Smooth muscle cell (in vitro differentiated cells): Measurements from ENCODE around the gene SNX24. TPM values are rescaled to one million over a fixed set of nuclear protein-coding genes. Genes with fewer than 3 reads are reported as not detected.
"Not testable (repeated sequence)": the region's sequence is repeated elsewhere in the genome, so short reads cannot be mapped to it uniquely, and the experiment has no call there.

Experiments used
- DNase-seq: peaks from one replicate; lab custom pipeline; 2025; ENCODE audit not compliant: unreplicated experiment; lab: John Stamatoyannopoulos, UW
- H2AFZ ChIP-seq: fragments of 200-600 bp; sonication (generic); 2 replicates; pipeline ENCODE4 v1.6.0; 2016; ENCODE audit warnings: antibody characterized with exemption, low read depth, mild to moderate bottlenecking
- H3F3A ChIP-seq: fragments of 200-600 bp; sonication (generic); 2 replicates; pipeline ENCODE4 v1.6.0; 2017; ENCODE audit warnings: antibody characterized with exemption, low read depth
- H3K27ac ChIP-seq: fragments of 200-600 bp; sonication (generic); 2 replicates; pipeline ENCODE4 v1.5.1; 2016; ENCODE audit warnings: low read depth, mild to moderate bottlenecking
- H3K27me3 ChIP-seq: fragments of 200-600 bp; sonication (generic); 2 replicates; pipeline ENCODE4 v1.6.1; 2016; ENCODE audit warnings: low read depth, mild to moderate bottlenecking
- H3K36me3 ChIP-seq: fragments of 200-600 bp; sonication (generic); 2 replicates; pipeline ENCODE4 v1.5.1; 2016; ENCODE audit warnings: low read depth
- H3K4me1 ChIP-seq: fragments of 200-600 bp; sonication (generic); 2 replicates; pipeline ENCODE4 v1.5.1; 2016; ENCODE audit warnings: low read depth
- H3K4me2 ChIP-seq: fragments of 200-600 bp; sonication (generic); 2 replicates; pipeline ENCODE4 v1.6.0; 2016; ENCODE audit warnings: mild to moderate bottlenecking
- H3K4me3 ChIP-seq: fragments of 200-600 bp; sonication (generic); 2 replicates; pipeline ENCODE4 v1.5.1; 2016; ENCODE audit warnings: mild to moderate bottlenecking
- H3K79me2 ChIP-seq: fragments of 200-600 bp; sonication (generic); 2 replicates; pipeline ENCODE4 v1.6.0; 2016; ENCODE audit warnings: low read depth, mild to moderate bottlenecking
- H3K9ac ChIP-seq: fragments of 200-600 bp; sonication (generic); 2 replicates; pipeline ENCODE4 v1.6.0; 2016; ENCODE audit warnings: low read depth
- H3K9me3 ChIP-seq: fragments of 200-600 bp; sonication (generic); replicated peaks from 2 replicates; pipeline ENCODE4 v1.5.1; 2016; ENCODE audit warnings: low read depth
- H4K20me1 ChIP-seq: fragments of 200-600 bp; sonication (generic); 2 replicates; pipeline ENCODE4 v1.6.0; 2016; ENCODE audit warnings: low read depth
- WGBS: methylation state at CpG from one replicate; pipeline ENCODE4 v1.1.7; 2016; ENCODE audit warnings: low lambda C conversion rate; 5-methylcytosine and 5-hydroxymethylcytosine counted together
- polyA plus RNA-seq: library from polyadenylated mRNA; unstranded; fragments of >200 nt; fragmentation: Nextera tagmentation; extraction: Ambion mirVana; gene quantifications from 2 replicates; pipeline ENCODE4 v1.2.1, GENCODE V29; 2016
- total RNA-seq: library from RNA; depleted of rRNA; stranded (reverse); fragments of >200 nt; gene quantifications from 2 replicates; pipeline ENCODE4 v1.2.3, GENCODE V29; 2014
- TF ChIP-seq, protein P1 (sequence below): fragments of 200-600 bp; sonication (generic); IDR thresholded peaks from 2 replicates; pipeline ENCODE4 v1.5.1; 2017; ENCODE audit warnings: borderline replicate concordance, mild to moderate bottlenecking, antibody characterized with exemption; ENCODE audit not compliant: insufficient read depth, poor library complexity, severe bottlenecking

The SNX24 gene
- total and polyA plus RNA-seq, 2 experiments from 2014 or later, result 15.3 to 44.9 TPM

DNA sequence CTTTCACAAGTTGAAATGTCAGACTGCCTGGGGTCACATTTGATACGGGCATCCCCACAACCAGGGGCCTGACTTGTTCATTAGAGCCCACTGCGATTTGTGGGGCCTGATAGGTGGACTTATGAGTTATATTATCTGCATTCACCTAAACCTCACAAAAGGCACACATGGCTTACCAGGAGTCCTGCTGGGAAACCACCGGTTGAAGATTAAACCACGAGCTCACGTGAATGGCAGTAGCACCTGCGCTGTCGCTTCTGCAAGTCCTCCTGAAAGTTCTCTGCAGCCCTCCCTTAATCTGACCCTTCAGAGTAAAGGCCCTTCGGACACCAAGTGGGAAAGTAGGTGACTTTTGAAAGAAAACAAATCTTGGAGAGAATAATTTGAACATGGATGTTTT is 122.2 kb downstream of the SNX24 start:
- WGBS, result 93% methylated on average over 8 of the region's 8 CpGs
- no peak for DNase-seq
- Histone ChIP-seq H3F3A (no peaks in the 10 kb centered on the region), H3K4me3 (no peak overlapping the region), H3K9me3 (no peaks in the 10 kb centered on the region), H3K9ac (no peak overlapping the region), H3K79me2 (no peaks in the 10 kb centered on the region), H3K4me1 (no peaks in the 10 kb centered on the region), H3K27me3 (no peaks in the 10 kb centered on the region), H3K27ac (no peak overlapping the region), H3K36me3 (no peaks in the 10 kb centered on the region), H2AFZ (no peak overlapping the region), H3K4me2 (no peak overlapping the region), H4K20me1 (peaks cover 4% of the 10 kb centered on the region)
- TF ChIP-seq, protein P1, sequence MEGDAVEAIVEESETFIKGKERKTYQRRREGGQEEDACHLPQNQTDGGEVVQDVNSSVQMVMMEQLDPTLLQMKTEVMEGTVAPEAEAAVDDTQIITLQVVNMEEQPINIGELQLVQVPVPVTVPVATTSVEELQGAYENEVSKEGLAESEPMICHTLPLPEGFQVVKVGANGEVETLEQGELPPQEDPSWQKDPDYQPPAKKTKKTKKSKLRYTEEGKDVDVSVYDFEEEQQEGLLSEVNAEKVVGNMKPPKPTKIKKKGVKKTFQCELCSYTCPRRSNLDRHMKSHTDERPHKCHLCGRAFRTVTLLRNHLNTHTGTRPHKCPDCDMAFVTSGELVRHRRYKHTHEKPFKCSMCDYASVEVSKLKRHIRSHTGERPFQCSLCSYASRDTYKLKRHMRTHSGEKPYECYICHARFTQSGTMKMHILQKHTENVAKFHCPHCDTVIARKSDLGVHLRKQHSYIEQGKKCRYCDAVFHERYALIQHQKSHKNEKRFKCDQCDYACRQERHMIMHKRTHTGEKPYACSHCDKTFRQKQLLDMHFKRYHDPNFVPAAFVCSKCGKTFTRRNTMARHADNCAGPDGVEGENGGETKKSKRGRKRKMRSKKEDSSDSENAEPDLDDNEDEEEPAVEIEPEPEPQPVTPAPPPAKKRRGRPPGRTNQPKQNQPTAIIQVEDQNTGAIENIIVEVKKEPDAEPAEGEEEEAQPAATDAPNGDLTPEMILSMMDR, result no peak

DNA sequence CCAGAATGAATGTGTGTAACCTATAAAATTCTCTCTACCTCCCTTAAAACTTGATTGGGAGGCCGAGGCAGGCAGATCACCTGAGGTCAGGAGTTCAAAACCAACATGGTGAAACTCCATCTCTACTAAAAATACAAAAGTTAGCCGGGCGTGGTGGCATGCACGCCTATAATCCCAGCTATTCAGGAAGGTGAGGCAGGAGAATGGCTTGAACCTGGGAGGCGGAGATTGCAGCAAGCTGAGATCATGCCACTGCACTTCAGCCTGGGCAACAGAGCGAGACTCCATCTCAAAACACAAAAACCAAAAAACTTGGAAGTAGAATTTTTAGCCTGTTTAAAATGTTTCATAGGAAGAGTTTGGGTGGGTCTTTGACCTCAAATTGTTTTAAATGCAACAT is 122.6 kb downstream of the SNX24 start:
- not testable (repeated sequence) for H3K4me2 ChIP-seq, DNase-seq, H3K79me2 ChIP-seq, H3K27me3 ChIP-seq, H3K36me3 ChIP-seq, H3K9me3 ChIP-seq, H2AFZ ChIP-seq, H4K20me1 ChIP-seq, H3K4me1 ChIP-seq, H3K27ac ChIP-seq, H3K9ac ChIP-seq, H3F3A ChIP-seq, H3K4me3 ChIP-seq
- WGBS, result 97% methylated on average over 6 of the region's 6 CpGs

DNA sequence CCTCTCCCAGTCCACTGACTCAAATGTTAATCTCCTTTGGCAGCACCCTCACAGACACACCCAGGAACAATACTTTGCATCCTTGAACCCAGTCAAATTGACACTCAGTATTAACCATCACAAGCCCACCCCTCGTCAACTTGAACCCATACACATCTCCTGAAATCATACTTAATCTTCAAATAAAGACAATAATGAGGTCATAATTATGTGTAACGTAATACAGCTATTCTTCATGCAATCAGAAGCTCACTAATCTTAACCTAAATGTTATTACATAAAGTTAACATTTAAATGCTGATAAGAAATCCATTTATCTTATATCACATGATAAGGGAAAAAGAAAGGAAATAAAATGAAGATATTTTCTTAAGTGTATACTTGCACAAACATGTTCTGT is 125.9 kb downstream of the SNX24 start:
- Histone ChIP-seq H2AFZ (no peak overlapping the region), H3K27ac (no peak overlapping the region), H3F3A (no peaks in the 10 kb centered on the region), H3K4me1 (no peaks in the 10 kb centered on the region), H3K27me3 (no peaks in the 10 kb centered on the region), H3K4me3 (no peak overlapping the region), H3K9me3 (no peaks in the 10 kb centered on the region), H3K79me2 (no peaks in the 10 kb centered on the region), H3K36me3 (no peaks in the 10 kb centered on the region), H4K20me1 (peaks cover 3% of the 10 kb centered on the region), H3K9ac (no peak overlapping the region), H3K4me2 (no peak overlapping the region)
- no peak for DNase-seq
- TF ChIP-seq, protein P1, result no peak
- 98% methylated on average over 2 of the region's 2 CpGs for WGBS

DNA sequence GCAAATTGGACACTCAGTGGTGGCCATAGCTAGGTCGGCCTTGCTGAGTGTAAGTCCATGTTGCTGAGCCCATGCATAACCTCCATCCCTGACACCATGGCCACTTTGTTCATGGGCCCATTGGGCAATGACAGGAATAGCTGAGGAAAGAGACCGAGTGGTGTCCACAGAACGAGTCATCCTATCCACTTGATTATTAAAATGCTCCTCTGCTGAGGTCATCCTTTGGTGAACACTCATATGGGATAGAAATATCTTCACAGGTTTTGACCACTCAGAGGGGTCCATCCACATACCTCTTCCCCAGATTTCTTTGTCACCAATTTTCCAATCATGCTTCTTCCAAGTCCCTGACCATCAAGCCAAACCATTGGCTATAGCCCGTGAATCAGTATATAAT is 127.5 kb downstream of the SNX24 start:
- Histone ChIP-seq H3K27ac (no peak overlapping the region), H2AFZ (no peak overlapping the region), H3K36me3 (no peaks in the 10 kb centered on the region), H3K27me3 (no peaks in the 10 kb centered on the region), H3K9ac (no peak overlapping the region), H4K20me1 (peaks cover 4% of the 10 kb centered on the region), H3K4me2 (no peak overlapping the region), H3K4me3 (no peak overlapping the region), H3K4me1 (no peaks in the 10 kb centered on the region), H3F3A (no peaks in the 10 kb centered on the region), H3K9me3 (no peaks in the 10 kb centered on the region), H3K79me2 (no peaks in the 10 kb centered on the region)
- TF ChIP-seq, protein P1, result no peak
- 89% methylated on average over 4 of the region's 4 CpGs for WGBS
- no peak for DNase-seq

DNA sequence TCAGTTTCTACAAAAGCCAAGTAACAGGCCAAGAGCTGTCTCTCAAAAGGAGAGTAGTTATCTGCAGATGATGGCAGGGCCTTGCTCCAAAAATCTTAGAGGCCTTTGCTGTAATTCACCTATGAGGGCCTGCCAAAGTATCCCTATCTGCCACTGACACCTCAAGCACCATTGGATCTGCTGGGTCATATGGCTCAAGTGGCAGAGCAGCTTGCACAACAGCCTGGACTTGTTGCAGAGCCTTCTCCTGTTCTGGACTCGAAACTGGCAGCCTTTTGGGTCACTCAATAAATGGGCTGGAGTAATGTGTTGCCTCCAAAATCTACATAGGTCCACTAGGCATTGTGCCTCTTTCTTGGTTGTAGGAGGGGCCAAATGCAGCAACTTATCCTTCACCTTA is 128.3 kb downstream of the SNX24 start:
- H3F3A ChIP-seq, H3K9me3 ChIP-seq, H3K79me2 ChIP-seq, H3K9ac ChIP-seq, H3K4me2 ChIP-seq, H3K27me3 ChIP-seq, H3K4me1 ChIP-seq, H4K20me1 ChIP-seq, H2AFZ ChIP-seq, DNase-seq, H3K36me3 ChIP-seq, H3K4me3 ChIP-seq, H3K27ac ChIP-seq: not testable (repeated sequence)
- 100% methylated on average over 1 of the region's 1 CpG for WGBS

DNA sequence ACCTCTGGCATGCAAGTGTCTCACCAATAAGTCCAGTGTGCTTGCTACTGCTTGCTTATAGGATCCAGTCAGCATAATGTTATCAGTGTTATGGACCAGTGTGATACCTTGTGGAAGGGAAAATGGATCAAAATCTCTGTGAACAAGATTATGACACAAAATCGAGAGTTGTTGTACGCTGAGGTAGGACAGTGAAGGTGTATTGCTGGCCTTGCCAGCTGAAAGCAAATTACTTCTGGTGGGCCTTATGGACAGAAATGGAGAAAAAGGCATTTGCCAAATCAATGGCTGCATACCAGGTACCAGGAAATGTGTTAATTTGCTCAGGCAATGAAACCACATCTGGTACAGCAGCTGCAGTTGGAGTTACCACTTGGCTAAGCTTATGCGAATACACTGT is 128.8 kb downstream of the SNX24 start:
- not testable (repeated sequence) for H3K27ac ChIP-seq, DNase-seq, H3F3A ChIP-seq, H3K9me3 ChIP-seq, H2AFZ ChIP-seq, H3K79me2 ChIP-seq, H4K20me1 ChIP-seq, H3K4me3 ChIP-seq, H3K4me2 ChIP-seq, H3K9ac ChIP-seq, H3K27me3 ChIP-seq, H3K36me3 ChIP-seq, H3K4me1 ChIP-seq
- WGBS, result 94% methylated on average over 3 of the region's 3 CpGs
